C4-2B (cell line): ENCODE results near the gene PRPF19.

Experiments used
- H3K27ac ChIP-seq: fragments of 450-650 bp; 2 replicates; pipeline ENCODE4 v1.5.1; 2017
- CTCF ChIP-seq: fragments of 450-650 bp; conservative IDR thresholded peaks from 2 replicates; pipeline ENCODE4 v1.5.1; 2017; ENCODE audit warnings: mild to moderate bottlenecking
- ZFX ChIP-seq: fragments of 450-650 bp; IDR thresholded peaks from 2 replicates; pipeline ENCODE4 v1.6.1; 2017

Gene PRPF19

GRCh38 chr11:60921777-60922335 lies 15.5 kb upstream of the PRPF19 start:
- TF ChIP-seq CTCF (no peak), ZFX (no peak)
- H3K27ac ChIP-seq: no peak overlapping the region

- no peak overlapping the region for H3K27ac ChIP-seq
- TF ChIP-seq ZFX (no peak), CTCF (no peak)
Observed at GRCh38 chr11:60921259-60921658, 14.9 kb upstream of the PRPF19 start.

- no peak overlapping the region for H3K27ac ChIP-seq
- TF ChIP-seq ZFX (no peak), CTCF (no peak)
Observed at GRCh38 chr11:60919956-60920355, 13.6 kb upstream of the PRPF19 start.

GRCh38 chr11:60919320-60919719 lies 12.9 kb upstream of the PRPF19 start:
- no peak for TF ChIP-seq ZFX
- TF ChIP-seq CTCF: no peak
- no peak overlapping the region for H3K27ac ChIP-seq

GRCh38 chr11:60918939-60919265 lies 12.5 kb upstream of the PRPF19 start:
- TF ChIP-seq ZFX (no peak), CTCF (no peak)
- no peak overlapping the region for H3K27ac ChIP-seq

- TF ChIP-seq CTCF: no peak
- TF ChIP-seq ZFX: no peak
- no peak overlapping the region for H3K27ac ChIP-seq
Observed at GRCh38 chr11:60918251-60918938, 12.0 kb upstream of the PRPF19 start.

GRCh38 chr11:60917267-60917666 lies 10.9 kb upstream of the PRPF19 start:
- TF ChIP-seq CTCF (no peak), ZFX (no peak)
- no peak overlapping the region for H3K27ac ChIP-seq
